PC-3 (cell line): ENCODE results near the gene TFF3. TPM values are rescaled to one million over a fixed set of nuclear protein-coding genes. Genes with fewer than 3 reads are reported as not detected.

Experiments used
- ATAC-seq: fragments of 200-7000 bp; cut with Tn5 transposase; 2 replicates; pipeline ENCODE4 v1.9.1; 2020; ENCODE audit warnings: mild to moderate bottlenecking, moderate library complexity
- BruUV-seq: library from RNA; stranded (reverse); fragments of 400-500 nt; replicated peaks from 2 replicates; lab custom pipeline; 2021; lab: Mats Ljungman, UMichigan
- CTCF ChIA-PET: fragments of 300-600 bp; sonication (Branson Sonifier 250); formaldehyde crosslinking; loops from one replicate; lab custom pipeline; 2022; ENCODE audit warnings: antibody characterized with exemption; lab: Charles Lee
- POLR2A ChIA-PET: fragments of 300-600 bp; sonication (Branson Sonifier 250); formaldehyde crosslinking; loops from one replicate; lab custom pipeline; 2022; ENCODE audit warnings: antibody characterized with exemption; ENCODE audit not compliant: unreplicated experiment; lab: Charles Lee
- DNase-seq: peaks from one replicate; pipeline ENCODE4 v3.0.0-alpha.2; 2015
- H2AFZ ChIP-seq: fragments of 300-600 bp; sonication (generic); 2 replicates; pipeline ENCODE4 v1.6.0; 2016; ENCODE audit warnings: antibody characterized with exemption, low read length
- H3F3A ChIP-seq: fragments of 300-600 bp; sonication (generic); one replicate; pipeline ENCODE4 v1.6.0; 2017; ENCODE audit warnings: antibody characterized with exemption, low read length, control low read depth, mild to moderate bottlenecking; ENCODE audit not compliant: unreplicated experiment
- H3K27ac ChIP-seq: fragments of 300-600 bp; sonication (generic); 2 replicates; pipeline ENCODE4 v1.5.1; 2016; ENCODE audit warnings: mild to moderate bottlenecking, low read length
- H3K27me3 ChIP-seq: fragments of 300-600 bp; sonication (generic); 2 replicates; pipeline ENCODE4 v1.6.1; 2016; ENCODE audit warnings: low read length, mixed read lengths
- H3K36me3 ChIP-seq: fragments of 300-600 bp; sonication (generic); 2 replicates; pipeline ENCODE4 v1.6.1; 2016; ENCODE audit warnings: low read depth, mixed run types, low read length, mixed read lengths
- H3K4me1 ChIP-seq: fragments of 300-600 bp; sonication (generic); 2 replicates; pipeline ENCODE4 v1.5.1; 2016; ENCODE audit warnings: low read length; ENCODE audit not compliant: insufficient read depth
- H3K4me2 ChIP-seq: fragments of 300-600 bp; sonication (generic); 2 replicates; pipeline ENCODE4 v1.6.0; 2016; ENCODE audit warnings: low read length
- H3K4me3 ChIP-seq: fragments of 300-600 bp; sonication (generic); 2 replicates; pipeline ENCODE4 v1.5.1; 2016; ENCODE audit warnings: mild to moderate bottlenecking, low read length, mixed read lengths
- H3K79me2 ChIP-seq: fragments of 300-600 bp; sonication (generic); 2 replicates; pipeline ENCODE4 v1.6.1; 2017; ENCODE audit warnings: low read length, mixed read lengths
- H3K9ac ChIP-seq: fragments of 300-600 bp; sonication (generic); 2 replicates; pipeline ENCODE4 v1.6.0; 2016; ENCODE audit warnings: mild to moderate bottlenecking, low read length
- H3K9me2 ChIP-seq: fragments of 300-600 bp; sonication (generic); replicated peaks from 2 replicates; pipeline ENCODE4 v1.6.1; 2016; ENCODE audit warnings: mixed run types, low read length, mixed read lengths
- H3K9me3 ChIP-seq: fragments of 300-600 bp; sonication (generic); 2 replicates; pipeline ENCODE4 v1.6.1; 2016; ENCODE audit warnings: low read length, mixed read lengths
- H4K20me1 ChIP-seq: fragments of 300-600 bp; sonication (generic); 2 replicates; pipeline ENCODE4 v1.6.1; 2016; ENCODE audit warnings: low read length, mixed read lengths
- EZH2 ChIP-seq: fragments of 300-600 bp; sonication (generic); IDR thresholded peaks from one replicate; pipeline ENCODE4 v1.6.1; 2017; ENCODE audit warnings: antibody characterized with exemption, mild to moderate bottlenecking, low read length; ENCODE audit not compliant: unreplicated experiment
- EZH2phosphoT487 ChIP-seq: fragments of 300-600 bp; sonication (generic); IDR thresholded peaks from 2 replicates; pipeline ENCODE4 v1.6.1; 2018; ENCODE audit warnings: mild to moderate bottlenecking, antibody characterized with exemption, low read length, borderline replicate concordance
- intact Hi-C: fragments of 100-400 bp; cut with micrococcal nuclease; formaldehyde crosslinking; loops from 2 replicates; pipeline ENCODE4 v1.9.0; 2023
- total RNA-seq: library from RNA; depleted of rRNA; stranded (reverse); fragments of >200 nt; gene quantifications from 2 replicates; pipeline ENCODE4 v1.2.3, GENCODE V29; 2014
- TF ChIP-seq, protein P1 (sequence below): fragments of 300-600 bp; sonication (generic); conservative IDR thresholded peaks from 2 replicates; pipeline ENCODE4 v1.5.1; 2017; ENCODE audit warnings: antibody characterized with exemption, low read depth, mild to moderate bottlenecking, low read length

TFF3 gene
- total RNA-seq, 1 experiment from 2014 or later: 2.8 TPM

DNA sequence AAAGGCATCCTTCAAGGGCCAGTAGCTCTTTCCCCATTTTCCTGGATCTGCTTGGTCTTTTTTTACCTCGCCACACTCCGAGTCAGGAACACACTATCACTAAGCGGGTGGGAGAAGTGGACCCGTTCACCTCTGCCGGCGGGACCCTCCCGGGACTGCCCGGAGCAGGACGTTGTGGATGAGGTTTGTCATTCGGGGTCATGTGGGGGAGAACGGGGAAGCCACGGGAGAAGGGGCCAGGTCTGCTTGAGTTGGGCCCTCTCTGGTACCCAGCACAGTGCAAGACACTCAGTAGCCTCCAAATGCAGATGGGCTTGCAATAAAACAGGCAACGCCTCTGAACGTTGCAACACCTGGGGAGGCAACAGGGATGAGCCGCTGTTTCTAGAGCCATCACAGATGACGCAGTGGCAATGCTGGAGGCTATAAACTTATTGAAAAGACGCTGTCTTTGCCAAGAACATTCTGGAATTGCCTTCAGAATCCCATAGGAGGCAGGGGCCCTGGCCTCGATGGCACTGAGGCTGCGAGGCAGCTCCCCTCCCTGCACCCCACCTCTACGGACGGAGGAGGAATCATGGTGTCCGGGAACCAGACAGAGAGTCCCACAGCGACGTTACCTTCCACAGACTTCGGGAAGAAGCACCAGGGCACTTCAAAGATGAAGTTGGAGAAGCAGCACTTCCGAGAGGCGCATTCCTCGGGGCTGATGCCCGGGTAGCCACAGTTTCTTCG is 31.8 kb upstream of the TFF3 start:
- Histone ChIP-seq H3K4me1 (peaks cover 19% of the 10 kb centered on the region), H2AFZ (no peak overlapping the region), H3K9ac (no peak overlapping the region), H3F3A (no peaks in the 10 kb centered on the region), H3K36me3 (no peaks in the 10 kb centered on the region), H3K4me2 (no peak overlapping the region), H4K20me1 (no peaks in the 10 kb centered on the region), H3K9me3 (no peaks in the 10 kb centered on the region), H3K4me3 (no peak overlapping the region), H3K9me2 (no peaks in the 10 kb centered on the region), H3K27me3 (no peaks in the 10 kb centered on the region), H3K27ac (no peak overlapping the region), H3K79me2 (no peaks in the 10 kb centered on the region)
- TF ChIP-seq EZH2 (no peak), EZH2phosphoT487 (no peak)
- TF ChIP-seq, protein P1, sequence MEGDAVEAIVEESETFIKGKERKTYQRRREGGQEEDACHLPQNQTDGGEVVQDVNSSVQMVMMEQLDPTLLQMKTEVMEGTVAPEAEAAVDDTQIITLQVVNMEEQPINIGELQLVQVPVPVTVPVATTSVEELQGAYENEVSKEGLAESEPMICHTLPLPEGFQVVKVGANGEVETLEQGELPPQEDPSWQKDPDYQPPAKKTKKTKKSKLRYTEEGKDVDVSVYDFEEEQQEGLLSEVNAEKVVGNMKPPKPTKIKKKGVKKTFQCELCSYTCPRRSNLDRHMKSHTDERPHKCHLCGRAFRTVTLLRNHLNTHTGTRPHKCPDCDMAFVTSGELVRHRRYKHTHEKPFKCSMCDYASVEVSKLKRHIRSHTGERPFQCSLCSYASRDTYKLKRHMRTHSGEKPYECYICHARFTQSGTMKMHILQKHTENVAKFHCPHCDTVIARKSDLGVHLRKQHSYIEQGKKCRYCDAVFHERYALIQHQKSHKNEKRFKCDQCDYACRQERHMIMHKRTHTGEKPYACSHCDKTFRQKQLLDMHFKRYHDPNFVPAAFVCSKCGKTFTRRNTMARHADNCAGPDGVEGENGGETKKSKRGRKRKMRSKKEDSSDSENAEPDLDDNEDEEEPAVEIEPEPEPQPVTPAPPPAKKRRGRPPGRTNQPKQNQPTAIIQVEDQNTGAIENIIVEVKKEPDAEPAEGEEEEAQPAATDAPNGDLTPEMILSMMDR: no peak
- ChIA-PET CTCF (no interaction called here), POLR2A (no interaction called here)
- ATAC-seq (no peak), DNase-seq (no peak)
- BruUV-seq: no TSS peak
- intact Hi-C loops: no loop called here

DNA sequence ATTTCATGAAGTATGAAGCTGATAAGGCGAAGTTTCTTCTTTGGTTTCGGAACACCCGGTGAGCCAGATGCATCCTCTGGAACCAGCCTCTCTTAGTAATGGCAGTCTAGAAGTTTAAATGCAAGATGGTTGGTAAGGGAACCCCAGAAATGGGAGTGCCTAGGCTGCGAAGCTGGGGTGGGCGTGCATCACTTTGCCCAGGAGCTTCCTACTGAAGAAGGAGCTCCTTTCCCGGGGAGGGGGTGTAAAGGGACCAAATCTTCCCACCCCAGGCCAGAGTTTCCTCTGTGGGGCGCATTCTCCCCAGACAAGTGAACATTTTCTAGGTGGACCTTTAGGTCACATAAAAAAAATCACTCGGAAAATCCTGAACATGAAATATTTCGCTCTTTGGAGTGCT is 31.2 kb upstream of the TFF3 start:
- H3K27ac ChIP-seq: no peak overlapping the region
- H3K4me2 ChIP-seq: no peak overlapping the region
- H3K9ac ChIP-seq: no peak overlapping the region
- no peaks in the 10 kb centered on the region for H3K36me3 ChIP-seq
- H3K4me1 ChIP-seq: peaks cover 13% of the 10 kb centered on the region
- no peaks in the 10 kb centered on the region for H3K9me2 ChIP-seq
- BruUV-seq: no TSS peak
- POLR2A ChIA-PET: no interaction called here
- CTCF ChIA-PET: no interaction called here
- intact Hi-C loops: no loop called here
- no peak for DNase-seq
- ATAC-seq: no peak
- no peak overlapping the region for H2AFZ ChIP-seq
- H3K79me2 ChIP-seq: no peaks in the 10 kb centered on the region
- no peaks in the 10 kb centered on the region for H3F3A ChIP-seq
- H3K9me3 ChIP-seq: no peaks in the 10 kb centered on the region
- TF ChIP-seq EZH2phosphoT487: no peak
- TF ChIP-seq, protein P1: no peak
- TF ChIP-seq EZH2: no peak
- no peak overlapping the region for H3K4me3 ChIP-seq
- H4K20me1 ChIP-seq: no peaks in the 10 kb centered on the region
- H3K27me3 ChIP-seq: no peaks in the 10 kb centered on the region

GRCh38 chr21:42344631-42345030 is 29.4 kb upstream of the TFF3 start:
- Histone ChIP-seq H3K9ac (no peak overlapping the region), H2AFZ (no peak overlapping the region), H3K9me2 (no peaks in the 10 kb centered on the region), H3K79me2 (no peaks in the 10 kb centered on the region), H3K4me2 (no peak overlapping the region), H3K27ac (no peak overlapping the region), H4K20me1 (no peaks in the 10 kb centered on the region), H3K36me3 (no peaks in the 10 kb centered on the region), H3K4me3 (no peak overlapping the region), H3K9me3 (no peaks in the 10 kb centered on the region), H3K4me1 (no peaks in the 10 kb centered on the region), H3K27me3 (no peaks in the 10 kb centered on the region), H3F3A (no peaks in the 10 kb centered on the region)
- TF ChIP-seq EZH2 (no peak), EZH2phosphoT487 (no peak)
- TF ChIP-seq, protein P1: no peak
- ATAC-seq (no peak), DNase-seq (no peak)
- intact Hi-C loops: no loop called here
- POLR2A ChIA-PET: no interaction called here
- CTCF ChIA-PET: no interaction called here
- BruUV-seq: no TSS peak
